Caco-2 (cell line): Measurements from ENCODE around the gene RAB3B. TPM values are rescaled to one million over a fixed set of nuclear protein-coding genes. Genes with fewer than 3 reads are reported as not detected.

ENCODE experiments used
- BruUV-seq: library from RNA; stranded (reverse); fragments of 400-500 nt; replicated peaks from 2 replicates; lab custom pipeline; 2021; lab: Mats Ljungman, UMichigan
- CTCF ChIA-PET: fragments of 300-600 bp; sonication (Branson Sonifier 250); formaldehyde crosslinking; loops from one replicate; lab custom pipeline; 2022; ENCODE audit warnings: antibody characterized with exemption; lab: Charles Lee
- POLR2A ChIA-PET: fragments of 300-600 bp; sonication (Branson Sonifier 250); formaldehyde crosslinking; loops from one replicate; lab custom pipeline; 2022; ENCODE audit warnings: antibody characterized with exemption; lab: Charles Lee
- DNase-seq, 2 experiments: peaks; one replicate each; pipeline versions ENCODE4 v3.0.0 to v3.0.0-alpha.2; 2020 to 2022
- H3K27me3 ChIP-seq: replicated peaks from 2 replicates; pipeline ENCODE4 v1.6.0; 2011; ENCODE audit warnings: low read length; ENCODE audit not compliant: control insufficient read depth, insufficient read depth
- H3K36me3 ChIP-seq: 2 replicates; pipeline ENCODE4 v1.5.1; 2011; ENCODE audit warnings: low read length; ENCODE audit not compliant: control insufficient read depth, insufficient read depth
- H3K4me1 ChIP-seq: fragments of 250-450 bp; sonication (Bioruptor Pico); 2 replicates; pipeline ENCODE4 v1.5.1; 2020; ENCODE audit warnings: mild to moderate bottlenecking
- H3K4me3 ChIP-seq: 2 replicates; pipeline ENCODE4 v1.5.1; 2011; ENCODE audit warnings: low read depth, mild to moderate bottlenecking, control low read depth, low read length
- H3K9me3 ChIP-seq: fragments of 250-450 bp; sonication (Bioruptor Pico); 2 replicates; pipeline ENCODE4 v1.5.1; 2020; ENCODE audit warnings: mild to moderate bottlenecking, moderate library complexity
- H3K27ac Mint-ChIP-seq: one replicate; pipeline ENCODE4 v1.8.0; 2022; ENCODE audit warnings: mixed read lengths; ENCODE audit not compliant: unreplicated experiment
- H3K27me3 Mint-ChIP-seq: one replicate; pipeline ENCODE4 v1.8.0; 2022; ENCODE audit warnings: mixed read lengths; ENCODE audit not compliant: insufficient read depth, unreplicated experiment
- H3K36me3 Mint-ChIP-seq: one replicate; pipeline ENCODE4 v1.8.0; 2022; ENCODE audit warnings: mild to moderate bottlenecking, mixed read lengths; ENCODE audit not compliant: insufficient read depth, unreplicated experiment
- H3K4me1 Mint-ChIP-seq: one replicate; pipeline ENCODE4 v1.8.0; 2022; ENCODE audit warnings: low read depth, mixed read lengths; ENCODE audit not compliant: unreplicated experiment
- H3K4me3 Mint-ChIP-seq: one replicate; pipeline ENCODE4 v1.8.0; 2022; ENCODE audit warnings: mild to moderate bottlenecking, moderate library complexity, mixed read lengths; ENCODE audit not compliant: unreplicated experiment
- H3K9me3 Mint-ChIP-seq: one replicate; pipeline ENCODE4 v1.8.0; 2022; ENCODE audit warnings: mixed read lengths; ENCODE audit not compliant: unreplicated experiment
- CTCF ChIP-seq, 2 experiments: fragments of 200-600 bp in 1 of 2; IDR thresholded peaks; 1 replicate in 1 of 2; 2 replicates in 1 of 2; pipeline versions ENCODE4 v1.5.1 to v1.8.0; 2011 to 2022; ENCODE audit warnings: antibody characterized with exemption in 1 of 2, control low read depth in 1 of 2, inconsistent platforms in 1 of 2, low read depth in 1 of 2, low read length in 1 of 2, mild to moderate bottlenecking in 1 of 2, moderate library complexity in 1 of 2; ENCODE audit not compliant: insufficient read depth in 1 of 2, severe bottlenecking in 1 of 2, unreplicated experiment in 1 of 2
- intact Hi-C: fragments of 100-400 bp; cut with micrococcal nuclease; formaldehyde crosslinking; loops from one replicate; pipeline ENCODE4 v1.10.0; 2022; ENCODE audit not compliant: unreplicated experiment
- total RNA-seq: library from RNA; stranded (reverse); gene quantifications from 2 replicates; pipeline ENCODE4 v1.2.3, GENCODE V29; 2022

The RAB3B gene
- total RNA-seq, 1 experiment from 2014 or later = 11.6 TPM

GRCh38 chr1:51919684-51920083 is 70.8 kb downstream of the RAB3B start:
- Histone ChIP-seq H3K27me3 (no peaks in the 10 kb centered on the region), H3K9me3 (no peaks in the 10 kb centered on the region), H3K4me3 (no peak overlapping the region), H3K36me3 (no peaks in the 10 kb centered on the region; the same call in 1 of the 2 replicates), H3K4me1 (no peaks in the 10 kb centered on the region)
- TF ChIP-seq CTCF (IDR thresholded peaks at IDR 0.05; ENCODE audit: insufficient read depth in 1 of 2, low read depth in 1 of 2, low read length in 1 of 2, severe bottlenecking in 1 of 2, unreplicated experiment in 1 of 2) = no peak
- intact Hi-C loops = no loop called here
- Mint-ChIP-seq H3K27me3 (no peaks in the 10 kb centered on the region), H3K27ac (no peak overlapping the region), H3K9me3 (no peaks in the 10 kb centered on the region), H3K4me3 (no peak overlapping the region), H3K36me3 (peaks cover 6% of the 10 kb centered on the region), H3K4me1 (no peaks in the 10 kb centered on the region)
- POLR2A ChIA-PET = no interaction called here
- DNase-seq = no peak
- BruUV-seq = no TSS peak
- CTCF ChIA-PET = no interaction called here

GRCh38 chr1:51916587-51917405 is 73.7 kb downstream of the RAB3B start:
- peaks cover 6% of the 10 kb centered on the region for H3K36me3 Mint-ChIP-seq
- H3K4me1 ChIP-seq = no peaks in the 10 kb centered on the region
- DNase-seq = no peak
- ChIA-PET CTCF (no interaction called here), POLR2A (no interaction called here)
- no peaks in the 10 kb centered on the region for H3K9me3 ChIP-seq
- no peaks in the 10 kb centered on the region for H3K27me3 Mint-ChIP-seq
- no peak for TF ChIP-seq CTCF (IDR thresholded peaks at IDR 0.05; ENCODE audit: insufficient read depth in 1 of 2, low read depth in 1 of 2, low read length in 1 of 2, severe bottlenecking in 1 of 2, unreplicated experiment in 1 of 2)
- H3K4me3 ChIP-seq = no peak overlapping the region
- H3K4me3 Mint-ChIP-seq = no peak overlapping the region
- no peak overlapping the region for H3K27ac Mint-ChIP-seq
- no peaks in the 10 kb centered on the region for H3K9me3 Mint-ChIP-seq
- H3K36me3 ChIP-seq = no peaks in the 10 kb centered on the region; the same call in 1 of the 2 replicates
- no peaks in the 10 kb centered on the region for H3K4me1 Mint-ChIP-seq
- no TSS peak for BruUV-seq
- intact Hi-C loops = no loop called here
- no peaks in the 10 kb centered on the region for H3K27me3 ChIP-seq

GRCh38 chr1:51915951-51916350 is 74.5 kb downstream of the RAB3B start:
- no peak for DNase-seq
- H3K4me3 Mint-ChIP-seq = no peak overlapping the region
- ChIA-PET CTCF (no interaction called here), POLR2A (no interaction called here)
- Histone ChIP-seq H3K4me3 (no peak overlapping the region), H3K9me3 (no peaks in the 10 kb centered on the region), H3K4me1 (no peaks in the 10 kb centered on the region), H3K27me3 (no peaks in the 10 kb centered on the region), H3K36me3 (no peaks in the 10 kb centered on the region; the same call in 1 of the 2 replicates)
- H3K27ac Mint-ChIP-seq = no peak overlapping the region
- intact Hi-C loops = no loop called here
- no peaks in the 10 kb centered on the region for H3K36me3 Mint-ChIP-seq
- H3K4me1 Mint-ChIP-seq = no peaks in the 10 kb centered on the region
- H3K27me3 Mint-ChIP-seq = no peaks in the 10 kb centered on the region
- BruUV-seq = no TSS peak
- no peaks in the 10 kb centered on the region for H3K9me3 Mint-ChIP-seq
- no peak for TF ChIP-seq CTCF (IDR thresholded peaks at IDR 0.05; ENCODE audit: insufficient read depth in 1 of 2, low read depth in 1 of 2, low read length in 1 of 2, severe bottlenecking in 1 of 2, unreplicated experiment in 1 of 2)
